NCI-H2081 treated with DMSO at 0.1 percent for 48 hours (cell line): ENCODE data around the gene CREB3L2.

Experiments
- DNase-seq: peaks from one replicate; lab custom pipeline; 2025; lab: John Stamatoyannopoulos, UW

Gene CREB3L2

GRCh38 chr7:137951700-137952425 lies 50.0 kb downstream of the CREB3L2 start:
- no peak for DNase-seq

GRCh38 chr7:137950967-137951366 lies 50.9 kb downstream of the CREB3L2 start:
- no peak for DNase-seq

- DNase-seq, result no peak
Observed at GRCh38 chr7:137950263-137950621, 51.6 kb downstream of the CREB3L2 start.

GRCh38 chr7:137949416-137950262 lies 52.2 kb downstream of the CREB3L2 start:
- DNase-seq, result no peak

- DNase-seq, result no peak
Observed at GRCh38 chr7:137948845-137949330, 53.0 kb downstream of the CREB3L2 start.

GRCh38 chr7:137948083-137948844 lies 53.6 kb downstream of the CREB3L2 start:
- no peak for DNase-seq

GRCh38 chr7:137947046-137947445 lies 54.8 kb downstream of the CREB3L2 start:
- no peak for DNase-seq

GRCh38 chr7:137946011-137946410 lies 55.9 kb downstream of the CREB3L2 start:
- no peak for DNase-seq

- no peak for DNase-seq
Observed at GRCh38 chr7:137944168-137944567, 57.7 kb downstream of the CREB3L2 start.

GRCh38 chr7:137943132-137943551 lies 58.7 kb downstream of the CREB3L2 start:
- DNase-seq, result no peak

GRCh38 chr7:137942484-137943115 lies 59.3 kb downstream of the CREB3L2 start:
- no peak for DNase-seq

GRCh38 chr7:137940656-137941518 lies 61.0 kb downstream of the CREB3L2 start:
- no peak for DNase-seq

- DNase-seq, result no peak
Observed at GRCh38 chr7:137940218-137940617, 61.7 kb downstream of the CREB3L2 start.

- no peak for DNase-seq
Observed at GRCh38 chr7:137937202-137937560, 64.7 kb downstream of the CREB3L2 start.

GRCh38 chr7:137936509-137937201 lies 65.2 kb downstream of the CREB3L2 start:
- DNase-seq, result no peak

GRCh38 chr7:137935884-137936508 lies 65.9 kb downstream of the CREB3L2 start:
- DNase-seq, result no peak

GRCh38 chr7:137934941-137935883 lies 66.7 kb downstream of the CREB3L2 start:
- DNase-seq, result no peak

- DNase-seq, result no peak
Observed at GRCh38 chr7:137934176-137934826, 67.6 kb downstream of the CREB3L2 start.
